Gastrocnemius medialis (tissue), 4 donors: ENCODE results near the gene KRT27.

Source experiments
- CTCF ChIP-seq, 5 experiments: fragments of 450-650 bp in 3 of 5; fragments of 200-600 bp in 2 of 5; sonication (generic) in 2 of 5; IDR thresholded peaks in 4 of 5; conservative IDR thresholded peaks in 1 of 5; 1 replicate in 4 of 5; 2 replicates in 1 of 5; pipeline ENCODE4 v1.5.1; 2016 to 2019; ENCODE audit warnings: antibody characterized with exemption in 5 of 5, mild to moderate bottlenecking in 3 of 5, moderate library complexity in 3 of 5
- POLR2A ChIP-seq, 2 donors: fragments of 450-650 bp; IDR thresholded peaks; one replicate each; pipeline ENCODE4 v1.6.1; 2017; ENCODE audit warnings: antibody characterized with exemption in 2 of 2, mild to moderate bottlenecking in 2 of 2, moderate library complexity in 2 of 2

- TF ChIP-seq POLR2A (IDR thresholded peaks at IDR 0.05) (no peak), CTCF (IDR thresholded peaks at IDR 0.05 in 4 of 5, conservative IDR thresholded peaks at IDR 0.05 in 1 of 5) (no peak)
Measured at GRCh38 chr17:40772101-40772500, 10.2 kb downstream of the KRT27 start, which contains the start of gene KRT26.
